ENCODE results near the gene SH3BP5. TPM values are rescaled to one million over a fixed set of nuclear protein-coding genes. Genes with fewer than 3 reads are reported as not detected.

Gene SH3BP5
- total and polyA plus RNA-seq, 2 experiments from 2014 or later, result 15.9 to 16.3 TPM

GRCh38 chr3:15276028-15276724 lies 56.2 kb downstream of the SH3BP5 start:
- 97% methylated on average over 11 of the region's 11 CpGs for WGBS (ENCODE audit: low lambda C conversion rate, missing lambda C conversion rate)
- no peak overlapping the region for H3K4me2 ChIP-seq
- no peak overlapping the region for H3K4me3 ChIP-seq
- H3K79me2 ChIP-seq, result peaks cover 12% of the 10 kb centered on the region
- DNase-seq (ENCODE audit: low spot score), result no peak
- TF ChIP-seq CTCF (IDR thresholded peaks at IDR 0.05; ENCODE audit: poor library complexity) (no peak), EZH2 (IDR thresholded peaks at IDR 0.05; ENCODE audit: borderline replicate concordance) (no peak)
- H3K27me3 ChIP-seq, result no peaks in the 10 kb centered on the region
- H3K36me3 ChIP-seq (replicated peaks; ENCODE audit: insufficient read depth, low read depth), result no peaks in the 10 kb centered on the region
- no peak overlapping the region for H2AFZ ChIP-seq
- H3K27ac ChIP-seq, result no peak overlapping the region
- H3K9me3 ChIP-seq (ENCODE audit: low read depth), result no peaks in the 10 kb centered on the region
- no peaks in the 10 kb centered on the region for H4K20me1 ChIP-seq (ENCODE audit: insufficient read depth, poor library complexity, severe bottlenecking)
- H3K4me1 ChIP-seq (ENCODE audit: insufficient read depth), result no peaks in the 10 kb centered on the region
- no peaks in the 10 kb centered on the region for H3K9me2 ChIP-seq (replicated peaks; ENCODE audit: insufficient read depth)

GRCh38 chr3:15273227-15273626 lies 59.2 kb downstream of the SH3BP5 start:
- Histone ChIP-seq H3K79me2 (peaks cover 5% of the 10 kb centered on the region), H3K4me3 (no peak overlapping the region), H3K9me3 (ENCODE audit: low read depth) (no peaks in the 10 kb centered on the region), H3K27me3 (no peaks in the 10 kb centered on the region), H3K4me2 (no peak overlapping the region), H3K4me1 (ENCODE audit: insufficient read depth) (peaks cover 3% of the 10 kb centered on the region), H3K36me3 (replicated peaks; ENCODE audit: insufficient read depth, low read depth) (no peaks in the 10 kb centered on the region), H3K9me2 (replicated peaks; ENCODE audit: insufficient read depth) (no peaks in the 10 kb centered on the region), H2AFZ (no peak overlapping the region), H3K27ac (no peak overlapping the region), H4K20me1 (ENCODE audit: insufficient read depth, poor library complexity, severe bottlenecking) (no peaks in the 10 kb centered on the region)
- no peak for DNase-seq (ENCODE audit: low spot score)
- 88% methylated on average over 5 of the region's 5 CpGs for whole genome bisulfite sequencing (ENCODE audit: low lambda C conversion rate, missing lambda C conversion rate)
- no peak for TF ChIP-seq EZH2 (IDR thresholded peaks at IDR 0.05; ENCODE audit: borderline replicate concordance)
- no peak for TF ChIP-seq EZH2phosphoT487 (IDR thresholded peaks at IDR 0.05; ENCODE audit: low read depth, severe bottlenecking, unreplicated experiment)
- TF ChIP-seq CTCF (IDR thresholded peaks at IDR 0.05; ENCODE audit: poor library complexity), result no peak

GRCh38 chr3:15272426-15273196 lies 59.8 kb downstream of the SH3BP5 start:
- no peak overlapping the region for H3K27ac ChIP-seq

More at GRCh38 chr3:15272426-15273196, 59.8 kb downstream of the SH3BP5 start:
- no peak overlapping the region for H3K4me2 ChIP-seq
- TF ChIP-seq EZH2phosphoT487 (IDR thresholded peaks at IDR 0.05; ENCODE audit: low read depth, severe bottlenecking, unreplicated experiment), result no peak
- TF ChIP-seq CTCF (IDR thresholded peaks at IDR 0.05; ENCODE audit: poor library complexity), result no peak
- H3K4me3 ChIP-seq, result no peak overlapping the region
- H3K4me1 ChIP-seq (ENCODE audit: insufficient read depth), result peaks cover 3% of the 10 kb centered on the region
- H3K9me2 ChIP-seq (replicated peaks; ENCODE audit: insufficient read depth), result no peaks in the 10 kb centered on the region
- H4K20me1 ChIP-seq (ENCODE audit: insufficient read depth, poor library complexity, severe bottlenecking), result no peaks in the 10 kb centered on the region
- H3K79me2 ChIP-seq, result peaks cover 5% of the 10 kb centered on the region
- DNase-seq (ENCODE audit: low spot score), result no peak
- no peaks in the 10 kb centered on the region for H3K36me3 ChIP-seq (replicated peaks; ENCODE audit: insufficient read depth, low read depth)
- H2AFZ ChIP-seq, result no peak overlapping the region
- no peaks in the 10 kb centered on the region for H3K27me3 ChIP-seq
- 70% methylated on average over 7 of the region's 7 CpGs for WGBS (ENCODE audit: low lambda C conversion rate, missing lambda C conversion rate)
- H3K9me3 ChIP-seq (ENCODE audit: low read depth), result no peaks in the 10 kb centered on the region

Data from hepatocyte (in vitro differentiated cells).